NCI-H2227 (cell line): Measurements from ENCODE around the gene CNPPD1.

Experiments
- DNase-seq: peaks from one replicate; lab custom pipeline; 2025; ENCODE audit not compliant: unreplicated experiment; lab: John Stamatoyannopoulos, UW

CNPPD1 gene

GRCh38 chr2:219176818-219177551 is at the start of gene CNPPD1:
CNPPD1 (minus strand) TSS chr2:219176925; CDS start chr2:219176828, 97 bp downstream.
- peak; percentile 94 for DNase-seq

- DNase-seq, result no peak
Measured at GRCh38 chr2:219225350-219225749, 48.6 kb upstream of the CNPPD1 start.

- DNase-seq, result no peak
Measured at GRCh38 chr2:219223831-219224610, 47.3 kb upstream of the CNPPD1 start.

- no peak for DNase-seq
Measured at GRCh38 chr2:219221957-219222518, 45.3 kb upstream of the CNPPD1 start.

- no peak for DNase-seq
Measured at GRCh38 chr2:219220652-219221402, 44.1 kb upstream of the CNPPD1 start.

GRCh38 chr2:219219784-219220532 is 43.2 kb upstream of the CNPPD1 start:
- no peak for DNase-seq

- peak; percentile 97 for DNase-seq
Measured at GRCh38 chr2:219218732-219219701, 42.3 kb upstream of the CNPPD1 start, which contains the start of gene ABCB6. ABCB6 (minus strand) TSS chr2:219218958; CDS start chr2:219218673, 285 bp downstream.

- peak; percentile 77 for DNase-seq
Measured at GRCh38 chr2:219218217-219218731, 41.5 kb upstream of the CNPPD1 start.

- DNase-seq, result no peak
Measured at GRCh38 chr2:219216535-219216915, 39.8 kb upstream of the CNPPD1 start.

GRCh38 chr2:219215871-219216534 is 39.3 kb upstream of the CNPPD1 start:
- no peak for DNase-seq

- DNase-seq, result no peak
Measured at GRCh38 chr2:219214786-219215185, 38.1 kb upstream of the CNPPD1 start.

- DNase-seq, result no peak
Measured at GRCh38 chr2:219214141-219214540, 37.4 kb upstream of the CNPPD1 start.

GRCh38 chr2:219213486-219214071 is 36.9 kb upstream of the CNPPD1 start:
- DNase-seq, result no peak

- no peak for DNase-seq
Measured at GRCh38 chr2:219213026-219213415, 36.3 kb upstream of the CNPPD1 start.

- no peak for DNase-seq
Measured at GRCh38 chr2:219210886-219211362, 34.2 kb upstream of the CNPPD1 start.

GRCh38 chr2:219210196-219210885 is 33.6 kb upstream of the CNPPD1 start:
- DNase-seq, result no peak
